ENCODE measurements around the gene EFCC1. TPM values are rescaled to one million over a fixed set of nuclear protein-coding genes. Genes with fewer than 3 reads are reported as not detected.
A peak's percentile ranks its signal among the peaks of the same experiment; 100 is the strongest.
"Not testable (repeated sequence)": the region's sequence is repeated elsewhere in the genome, so short reads cannot be mapped to it uniquely, and the experiment has no call there.

The EFCC1 gene
- total and polyA plus RNA-seq, 2 donors from 2014 or later: 2.4 to 3.7 TPM

GRCh38 chr3:129085818-129086217 is 84.7 kb downstream of the EFCC1 start:
- no peak overlapping the region for H3K4me3 ChIP-seq (ENCODE audit: low read length in 3 of 3)
- DNase-seq (no peak), FAIRE-seq (no peak)
- no peak overlapping the region for H3K9ac ChIP-seq (ENCODE audit: low read length in 3 of 3)
- intact Hi-C loops (cut with DNase I): no loop called here
- H3K4me1 ChIP-seq (ENCODE audit: control insufficient read depth in 2 of 3, insufficient read depth in 2 of 3, low read depth in 1 of 3, low read length in 3 of 3): no peaks in the 10 kb centered on the region
- TF ChIP-seq CTCF (IDR thresholded peaks at IDR 0.05; ENCODE audit: borderline replicate concordance, extremely low read depth, insufficient read depth): no peak
- no peaks in the 10 kb centered on the region for H3K36me3 ChIP-seq (ENCODE audit: control insufficient read depth in 2 of 3, insufficient read depth in 3 of 3, low read length in 3 of 3)
- H3K9me3 ChIP-seq (ENCODE audit: control insufficient read depth in 2 of 3, insufficient read depth in 1 of 3, low read length in 3 of 3): no peaks in the 10 kb centered on the region
- H3K27ac ChIP-seq (ENCODE audit: low read depth in 2 of 2, low read length in 2 of 2): no peak overlapping the region
- H3K27me3 ChIP-seq (ENCODE audit: control insufficient read depth, insufficient read depth, low read length): no peaks in the 10 kb centered on the region

GRCh38 chr3:129087138-129087702 is 86.1 kb downstream of the EFCC1 start:
- peak overlapping the region; percentile 32 to 69 for H3K27ac ChIP-seq (ENCODE audit: low read depth in 2 of 2, low read length in 2 of 2)

GRCh38 chr3:129087904-129088303 is 86.8 kb downstream of the EFCC1 start:
- H3K9me3 ChIP-seq (ENCODE audit: control insufficient read depth in 2 of 3, insufficient read depth in 1 of 3, low read length in 3 of 3); H3K27me3 ChIP-seq (ENCODE audit: control insufficient read depth, insufficient read depth, low read length); intact Hi-C loops (cut with DNase I); H3K36me3 ChIP-seq (ENCODE audit: control insufficient read depth in 2 of 3, insufficient read depth in 3 of 3, low read length in 3 of 3); H3K27ac ChIP-seq (ENCODE audit: low read depth in 2 of 2, low read length in 2 of 2); H3K4me1 ChIP-seq (ENCODE audit: control insufficient read depth in 2 of 3, insufficient read depth in 2 of 3, low read depth in 1 of 3, low read length in 3 of 3); H3K9ac ChIP-seq (ENCODE audit: low read length in 3 of 3); H3K4me3 ChIP-seq (ENCODE audit: low read length in 3 of 3); FAIRE-seq: not testable (repeated sequence)
- peak in 2 of 5 donors; percentile 45 to 49 for DNase-seq

More at GRCh38 chr3:129087138-129087702, 86.1 kb downstream of the EFCC1 start:
- TF ChIP-seq CTCF (IDR thresholded peaks at IDR 0.05; ENCODE audit: borderline replicate concordance, extremely low read depth, insufficient read depth): no peak
- Histone ChIP-seq H3K27me3 (ENCODE audit: control insufficient read depth, insufficient read depth, low read length) (no peaks in the 10 kb centered on the region), H3K36me3 (ENCODE audit: control insufficient read depth in 2 of 3, insufficient read depth in 3 of 3, low read length in 3 of 3) (peaks cover 0 to 1% (median 0%) of the 10 kb centered on the region in 3 donors), H3K4me1 (ENCODE audit: control insufficient read depth in 2 of 3, insufficient read depth in 2 of 3, low read depth in 1 of 3, low read length in 3 of 3) (no peaks in the 10 kb centered on the region), H3K9ac (ENCODE audit: low read length in 3 of 3) (no peak overlapping the region), H3K9me3 (ENCODE audit: control insufficient read depth in 2 of 3, insufficient read depth in 1 of 3, low read length in 3 of 3) (no peaks in the 10 kb centered on the region), H3K4me3 (ENCODE audit: low read length in 3 of 3) (no peak overlapping the region)
- DNase-seq (no peak), FAIRE-seq (no peak)
- intact Hi-C loops (cut with DNase I): no loop called here

- H3K4me3 ChIP-seq (ENCODE audit: low read length in 3 of 3); DNase-seq; intact Hi-C loops (cut with DNase I); H3K9me3 ChIP-seq (ENCODE audit: control insufficient read depth in 2 of 3, insufficient read depth in 1 of 3, low read length in 3 of 3); H3K27ac ChIP-seq (ENCODE audit: low read depth in 2 of 2, low read length in 2 of 2); FAIRE-seq; H3K27me3 ChIP-seq (ENCODE audit: control insufficient read depth, insufficient read depth, low read length); H3K4me1 ChIP-seq (ENCODE audit: control insufficient read depth in 2 of 3, insufficient read depth in 2 of 3, low read depth in 1 of 3, low read length in 3 of 3); H3K9ac ChIP-seq (ENCODE audit: low read length in 3 of 3); H3K36me3 ChIP-seq (ENCODE audit: control insufficient read depth in 2 of 3, insufficient read depth in 3 of 3, low read length in 3 of 3): not testable (repeated sequence)
Observed at GRCh38 chr3:129088312-129088711, 87.2 kb downstream of the EFCC1 start.

Other genes starting within 250 kb of the EFCC1 start
- gene ACAD9, start 121.7 kb upstream of the EFCC1 start, total RNA-seq: 50.2 TPM
- 36.2 TPM for gene ACAD9, start 121.7 kb upstream of the EFCC1 start, polyA plus RNA-seq (ENCODE audit: insufficient read depth, low read depth, low replicate concordance)
- gene CFAP92, start 7.2 kb upstream of the EFCC1 start, total RNA-seq: 0.60 TPM
- 0.56 TPM for gene CFAP92, start 7.2 kb upstream of the EFCC1 start, polyA plus RNA-seq (ENCODE audit: insufficient read depth, low read depth, low replicate concordance)
- gene GP9, start 59.5 kb downstream of the EFCC1 start, total RNA-seq: not detected
- 0.49 TPM for gene GP9, start 59.5 kb downstream of the EFCC1 start, polyA plus RNA-seq (ENCODE audit: insufficient read depth, low read depth, low replicate concordance)
- gene RAB43, start 120.5 kb downstream of the EFCC1 start, total RNA-seq: 27.6 TPM
- gene RAB43, start 120.5 kb downstream of the EFCC1 start, polyA plus RNA-seq (ENCODE audit: insufficient read depth, low read depth, low replicate concordance): 5.5 TPM
- gene ISY1, start 159.8 kb downstream of the EFCC1 start, total RNA-seq: 27.1 TPM
- gene ISY1, start 159.8 kb downstream of the EFCC1 start, polyA plus RNA-seq (ENCODE audit: insufficient read depth, low read depth, low replicate concordance): 22.4 TPM
- gene CNBP, start 182.6 kb downstream of the EFCC1 start, total RNA-seq: 309 TPM
- gene CNBP, start 182.6 kb downstream of the EFCC1 start, polyA plus RNA-seq (ENCODE audit: insufficient read depth, low read depth, low replicate concordance): 267 TPM
- 173 TPM for gene COPG1, start 248.3 kb downstream of the EFCC1 start, total RNA-seq
- 107 TPM for gene COPG1, start 248.3 kb downstream of the EFCC1 start, polyA plus RNA-seq (ENCODE audit: insufficient read depth, low read depth, low replicate concordance)